KOPT-K1 (cell line): ENCODE measurements around the gene U2SURP.
"Not testable (repeated sequence)": the region's sequence is repeated elsewhere in the genome, so short reads cannot be mapped to it uniquely, and the experiment has no call there.

Experiments
- H3K27ac ChIP-seq: fragments of 200-600 bp; sonication (generic); 2 replicates; pipeline ENCODE4 v1.5.1; 2016; ENCODE audit warnings: antibody characterized with exemption, mild to moderate bottlenecking, low read depth, low read length; ENCODE audit not compliant: poor library complexity, severe bottlenecking
- H3K36me3 ChIP-seq: fragments of 200-600 bp; sonication (generic); 2 replicates; pipeline ENCODE4 v1.5.1; 2017; ENCODE audit warnings: antibody characterized with exemption, mild to moderate bottlenecking, low read length, moderate library complexity; ENCODE audit not compliant: insufficient read depth
- H3K9me3 ChIP-seq: fragments of 200-600 bp; sonication (generic); 2 replicates; pipeline ENCODE4 v1.5.1; 2017; ENCODE audit warnings: antibody characterized with exemption, low read length, mild to moderate bottlenecking; ENCODE audit not compliant: insufficient read depth, poor library complexity, severe bottlenecking

The U2SURP gene

DNA sequence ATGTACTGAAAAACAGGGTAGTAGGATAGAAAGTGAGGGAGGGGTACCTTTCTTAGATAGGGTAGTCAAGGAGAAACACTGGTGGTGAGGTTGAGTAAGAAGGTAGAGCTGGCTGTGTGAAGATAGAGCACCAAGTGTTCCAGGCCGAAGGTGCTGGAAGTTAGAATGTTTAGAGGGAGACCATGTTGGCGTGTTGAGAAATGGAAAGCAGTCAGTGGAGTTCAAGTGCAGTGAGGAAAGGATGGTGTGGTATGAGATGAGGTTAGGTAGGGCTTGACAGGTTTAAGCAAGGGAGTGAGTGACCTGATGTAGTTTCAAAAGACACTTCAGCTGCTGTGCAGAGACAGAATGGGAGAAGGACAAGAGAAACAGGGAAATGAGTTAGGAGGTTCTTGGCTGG lies 64.0 kb downstream of the U2SURP start:
- Histone ChIP-seq H3K36me3 (peaks cover 28% of the 10 kb centered on the region), H3K27ac (no peak overlapping the region), H3K9me3 (no peaks in the 10 kb centered on the region)

DNA sequence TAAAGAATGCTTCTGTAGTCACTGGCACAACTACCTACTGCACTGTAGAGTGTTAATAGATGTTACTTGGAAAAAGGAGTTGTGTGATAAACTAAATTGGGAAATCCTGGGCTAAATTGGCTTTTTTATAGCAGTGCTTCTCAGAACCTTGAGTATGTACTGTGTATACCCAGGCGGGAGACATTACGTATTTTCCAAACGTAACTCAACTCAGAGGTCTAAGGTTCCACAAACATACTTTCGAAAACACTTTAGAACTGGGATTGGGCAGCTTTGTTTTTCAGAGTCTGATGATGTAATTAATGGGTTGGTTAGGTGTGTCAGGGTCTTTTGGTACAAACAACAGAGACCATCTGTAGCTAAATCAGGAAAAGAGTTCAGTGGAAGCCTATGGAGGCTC lies 64.7 kb downstream of the U2SURP start:
- Histone ChIP-seq H3K36me3 (peaks cover 21% of the 10 kb centered on the region), H3K9me3 (no peaks in the 10 kb centered on the region), H3K27ac (no peak overlapping the region)

DNA sequence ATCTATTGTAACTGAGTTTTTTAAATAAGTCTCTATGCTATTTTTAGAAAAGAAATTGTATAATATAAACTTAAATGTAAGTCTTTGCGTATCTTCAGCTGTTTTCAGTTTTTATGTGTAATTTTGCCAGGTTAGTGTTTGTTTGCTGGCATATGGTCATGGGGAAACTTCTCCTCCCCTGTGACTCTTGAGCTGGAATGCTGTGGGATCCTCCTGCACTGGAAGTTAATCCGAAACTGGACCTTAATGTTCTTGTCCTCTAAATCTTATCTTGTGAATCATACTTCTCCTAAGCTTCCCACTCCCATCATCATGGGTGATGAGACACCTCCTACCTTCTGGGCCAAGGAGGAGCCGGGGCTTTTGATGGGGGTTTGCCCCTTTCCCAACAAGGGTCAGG lies 65.8 kb downstream of the U2SURP start:
- Histone ChIP-seq H3K36me3 (peaks cover 11% of the 10 kb centered on the region; the same call in 1 of the 2 replicates), H3K9me3 (no peaks in the 10 kb centered on the region), H3K27ac (no peak overlapping the region)

DNA sequence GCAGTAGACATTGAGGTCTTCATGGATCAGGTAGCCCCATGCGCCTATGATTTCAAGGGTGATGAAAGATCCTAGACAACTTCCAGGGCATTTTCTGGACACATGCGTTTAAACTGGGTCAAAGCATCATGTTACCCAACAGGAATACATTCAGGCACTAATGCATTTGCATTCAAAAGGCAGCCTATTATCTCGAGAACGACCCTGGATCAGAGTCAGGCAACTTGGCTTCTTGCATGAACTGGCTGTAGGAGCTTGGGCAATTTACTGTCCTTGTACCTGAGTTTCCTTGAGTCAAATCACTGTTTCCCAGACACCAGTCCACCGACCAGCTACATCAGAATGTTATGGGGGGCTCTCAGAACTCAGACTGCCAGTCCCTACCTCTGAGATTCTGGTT lies 66.7 kb downstream of the U2SURP start:
- Histone ChIP-seq H3K27ac (no peak overlapping the region), H3K36me3 (peaks cover 3% of the 10 kb centered on the region; the same call in 1 of the 2 replicates), H3K9me3 (no peaks in the 10 kb centered on the region)

DNA sequence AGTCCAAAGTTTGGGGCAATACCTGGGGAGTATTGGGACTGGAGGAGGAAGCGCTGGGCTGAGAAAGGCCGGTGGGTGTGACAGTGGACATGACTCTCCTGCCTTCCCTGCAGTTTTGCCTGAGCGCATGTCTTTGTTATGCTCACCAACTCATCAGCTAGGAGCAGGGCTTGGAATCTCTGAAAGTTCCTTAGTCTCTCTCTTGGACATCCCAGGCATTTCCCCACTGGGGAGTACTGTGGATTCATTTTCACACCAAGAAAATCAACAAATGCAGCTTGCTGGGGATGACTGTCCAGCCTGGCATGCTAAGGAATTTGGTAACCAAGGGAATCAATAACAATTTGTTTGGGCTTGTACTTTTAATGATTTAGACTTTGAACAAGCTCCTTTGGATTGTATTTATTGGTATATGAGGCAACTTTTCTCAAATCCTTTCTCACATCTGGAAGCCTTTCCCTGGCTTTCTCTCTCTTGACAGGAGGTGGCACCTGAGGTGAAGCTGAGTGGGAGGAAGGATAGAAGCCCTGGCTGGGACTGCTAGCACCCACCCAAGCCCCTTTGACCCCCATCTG lies 69.7 kb downstream of the U2SURP start:
- Histone ChIP-seq H3K27ac (no peak overlapping the region), H3K9me3 (no peaks in the 10 kb centered on the region), H3K36me3 (no peaks in the 10 kb centered on the region)

DNA sequence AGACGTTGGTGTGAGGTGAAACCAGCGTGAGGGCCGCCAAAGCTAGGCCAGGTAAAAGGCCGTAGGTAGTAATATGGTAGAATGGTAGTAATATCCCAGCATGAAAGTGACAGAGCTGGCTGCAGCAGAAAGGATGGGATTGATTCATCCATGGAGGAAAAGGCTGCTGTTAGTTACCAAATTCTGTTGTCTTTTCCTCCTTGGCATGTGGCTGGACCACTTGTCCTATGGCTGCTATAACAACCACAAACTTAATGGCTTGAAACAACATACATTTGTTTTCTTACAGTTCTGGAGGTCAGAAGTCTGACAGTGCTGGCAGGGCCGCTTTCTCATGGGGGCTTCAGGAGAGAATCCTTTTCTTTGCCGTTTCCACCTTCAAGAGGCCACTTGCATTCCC lies 70.4 kb downstream of the U2SURP start:
- Histone ChIP-seq H3K27ac (no peak overlapping the region), H3K9me3 (no peaks in the 10 kb centered on the region), H3K36me3 (no peaks in the 10 kb centered on the region)

DNA sequence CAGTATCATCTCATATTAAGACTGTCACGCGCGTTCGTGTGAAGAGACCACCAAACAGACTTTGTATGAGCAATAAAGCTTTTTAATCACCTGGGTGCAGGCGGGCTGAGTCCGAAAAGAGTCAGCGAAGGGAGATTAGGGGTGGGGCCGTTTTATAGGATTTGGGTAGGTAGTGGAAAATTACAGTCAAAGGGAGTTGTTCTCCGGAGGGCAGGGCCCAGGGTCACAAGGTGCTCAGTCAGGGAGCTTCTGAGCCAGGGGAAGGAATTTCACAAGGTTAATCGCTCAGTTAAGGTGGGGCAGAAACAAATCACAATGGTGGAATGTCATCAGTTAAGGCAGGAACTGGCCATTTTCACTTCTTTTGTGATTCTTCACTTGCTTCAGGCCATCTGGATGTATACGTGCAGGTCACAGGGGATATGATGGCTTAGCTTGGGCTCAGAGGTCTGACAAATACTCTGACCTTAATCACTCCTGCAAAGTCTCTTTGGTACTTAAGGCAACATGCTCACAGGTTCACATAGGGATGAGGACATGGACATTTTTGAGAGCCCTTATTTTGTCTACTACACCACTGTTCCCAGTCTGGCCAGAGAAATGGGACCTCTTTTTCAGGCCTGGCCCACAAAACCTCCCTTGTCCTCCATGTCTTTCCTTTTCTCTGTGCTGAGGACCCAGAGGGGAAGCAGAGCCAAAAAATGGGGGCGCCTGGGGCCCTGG lies 71.1 kb downstream of the U2SURP start:
- H3K9me3 ChIP-seq, H3K36me3 ChIP-seq, H3K27ac ChIP-seq: not testable (repeated sequence)

DNA sequence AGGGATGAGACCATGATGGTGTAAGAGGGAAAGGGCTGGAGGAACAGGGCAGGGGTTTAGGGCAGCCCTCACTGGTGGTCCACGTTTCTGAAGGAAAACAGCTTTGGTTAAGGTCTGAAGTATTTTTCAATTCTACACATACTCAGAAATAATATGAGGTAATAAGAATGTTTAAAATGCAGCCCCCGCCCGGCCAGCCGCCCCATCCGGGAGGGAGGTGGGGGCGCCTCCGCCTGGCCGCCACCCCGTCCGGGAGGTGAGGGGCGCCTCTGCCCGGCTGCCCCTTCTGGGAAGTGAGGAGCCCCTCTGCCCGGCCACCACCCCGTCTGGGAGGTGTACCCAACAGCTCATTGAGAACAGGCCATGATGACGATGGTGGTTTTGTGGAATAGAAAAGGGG lies 72.2 kb downstream of the U2SURP start:
- H3K9me3 ChIP-seq, H3K27ac ChIP-seq, H3K36me3 ChIP-seq: not testable (repeated sequence)

DNA sequence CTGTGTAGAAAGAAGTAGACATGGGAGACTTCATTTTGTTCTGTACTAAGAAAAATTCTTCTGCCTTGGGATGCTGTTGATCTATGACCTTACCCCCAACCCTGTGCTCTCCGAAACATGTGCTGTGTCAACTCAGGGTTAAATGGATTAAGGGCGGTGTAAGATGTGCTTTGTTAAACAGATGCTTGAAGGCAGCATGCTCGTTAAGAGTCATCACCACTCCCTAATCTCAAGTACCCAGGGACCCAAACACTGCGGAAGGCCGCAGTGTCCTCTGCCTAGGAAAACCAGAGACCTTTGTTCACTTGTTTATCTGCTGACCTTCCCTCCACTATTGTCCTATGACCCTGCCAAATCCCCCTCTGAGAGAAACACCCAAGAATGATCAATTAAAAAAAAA lies 72.6 kb downstream of the U2SURP start:
- not testable (repeated sequence) for H3K9me3 ChIP-seq, H3K27ac ChIP-seq

DNA sequence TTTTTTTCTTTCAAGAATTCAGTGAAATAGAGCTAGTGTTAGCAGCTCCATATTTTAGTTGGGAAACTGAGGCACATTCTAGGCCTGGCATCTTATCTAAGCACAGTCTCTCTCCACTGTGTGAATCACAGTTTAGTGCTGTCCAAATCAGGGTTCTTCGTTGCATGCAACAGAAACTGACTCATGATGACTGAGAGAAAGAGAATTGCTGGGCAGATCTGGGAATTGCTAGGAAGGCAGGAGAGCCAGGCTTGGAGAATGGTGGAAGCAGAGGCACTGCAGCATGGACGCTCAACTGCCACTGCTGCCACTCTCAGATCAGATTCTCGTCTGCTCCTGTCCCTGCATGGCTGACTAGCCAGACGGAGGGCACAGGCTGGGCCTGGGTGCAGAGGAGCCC lies 77.5 kb downstream of the U2SURP start:
- Histone ChIP-seq H3K36me3 (no peaks in the 10 kb centered on the region), H3K9me3 (no peaks in the 10 kb centered on the region)

More for the DNA sequence above, 72.6 kb downstream of the U2SURP start:
- not testable (repeated sequence) for H3K36me3 ChIP-seq

DNA sequence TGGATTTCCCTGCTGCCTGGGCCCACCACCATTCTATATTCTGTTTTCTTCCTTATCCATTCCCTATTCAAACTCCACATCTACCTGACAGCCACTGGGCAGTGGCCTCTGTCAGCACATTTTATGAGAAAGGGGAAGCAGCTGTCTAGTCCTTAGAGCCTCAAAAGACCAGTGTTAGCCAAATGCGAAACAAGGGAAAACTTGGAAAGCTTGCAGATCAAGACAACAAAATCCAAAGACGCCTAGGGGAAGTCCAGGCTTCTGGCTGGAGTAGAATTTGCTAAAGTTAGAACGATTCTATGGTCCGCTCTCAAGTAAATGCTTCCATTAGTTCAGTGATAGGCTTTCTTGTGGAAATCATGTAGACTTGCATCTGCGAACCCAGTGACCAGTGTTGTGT lies 78.8 kb downstream of the U2SURP start:
- Histone ChIP-seq H3K27ac (no peak overlapping the region), H3K36me3 (no peaks in the 10 kb centered on the region), H3K9me3 (peaks cover 5% of the 10 kb centered on the region)

More for the DNA sequence above, 77.5 kb downstream of the U2SURP start:
- no peak overlapping the region for H3K27ac ChIP-seq

DNA sequence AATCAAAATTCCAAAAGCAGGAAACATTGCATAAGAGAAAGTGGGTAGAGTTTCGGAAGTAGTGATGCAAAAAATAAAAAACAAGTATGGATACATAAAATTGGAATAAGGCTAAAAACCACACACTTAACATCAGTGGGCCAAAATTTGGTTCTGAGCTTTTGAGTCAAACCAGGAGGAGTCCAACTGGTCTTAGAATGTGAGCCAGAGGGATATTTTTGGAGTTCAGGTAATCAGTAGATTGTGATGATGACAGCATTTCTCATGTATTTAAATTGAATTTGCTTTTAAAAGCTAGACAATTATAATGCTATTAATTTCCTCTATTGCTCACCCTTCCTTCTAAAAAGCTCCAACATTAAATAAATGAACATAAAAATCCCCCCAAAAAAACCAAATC lies 80.0 kb downstream of the U2SURP start:
- H3K27ac ChIP-seq, result no peak overlapping the region
- no peaks in the 10 kb centered on the region for H3K36me3 ChIP-seq
- peaks cover 6% of the 10 kb centered on the region for H3K9me3 ChIP-seq

DNA sequence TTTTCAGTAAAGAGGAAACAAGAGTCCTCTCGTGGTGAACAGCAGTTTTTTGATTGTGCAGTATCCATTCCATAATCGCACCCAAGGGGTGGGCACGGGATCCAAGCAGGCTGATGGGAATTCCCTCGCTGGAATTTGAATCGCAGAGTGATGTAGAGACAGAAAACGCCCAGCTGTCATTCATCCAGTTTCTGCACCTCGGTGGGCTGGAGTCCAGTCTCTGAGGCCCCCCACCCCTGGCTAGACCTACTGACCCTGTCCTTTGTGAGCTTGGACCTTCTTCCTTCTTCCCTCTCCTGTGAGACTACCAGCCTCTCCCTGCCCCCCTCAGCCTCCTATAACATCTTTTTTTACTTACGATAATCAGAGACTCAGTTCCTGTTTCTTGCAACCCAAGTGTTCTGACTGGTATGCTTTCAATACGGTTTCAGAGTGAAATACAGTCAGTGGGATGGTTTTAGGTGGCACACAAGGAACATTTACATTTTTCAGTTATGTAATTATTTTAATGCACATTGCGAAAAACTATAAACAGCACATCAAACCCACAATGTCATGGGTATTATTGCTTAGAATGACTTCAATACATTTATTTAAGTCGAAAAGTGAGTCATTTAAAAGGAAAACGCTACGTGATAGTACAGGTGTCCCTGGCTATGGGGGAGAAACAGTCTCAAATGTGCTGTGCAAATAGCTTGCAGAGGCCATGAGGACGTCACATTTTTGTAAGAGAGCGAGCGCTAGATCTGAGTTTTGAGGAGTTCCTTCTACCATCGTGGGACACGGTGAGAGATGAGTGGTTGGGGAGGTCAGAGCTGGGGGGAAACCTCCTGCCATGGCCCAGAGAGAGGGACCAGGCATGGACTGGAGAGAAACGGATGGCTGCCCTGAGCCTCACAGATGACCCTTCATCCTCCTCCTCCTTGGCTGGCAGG lies 80.7 kb downstream of the U2SURP start:
- Histone ChIP-seq H3K27ac (no peak overlapping the region), H3K36me3 (no peaks in the 10 kb centered on the region), H3K9me3 (peaks cover 6% of the 10 kb centered on the region)

DNA sequence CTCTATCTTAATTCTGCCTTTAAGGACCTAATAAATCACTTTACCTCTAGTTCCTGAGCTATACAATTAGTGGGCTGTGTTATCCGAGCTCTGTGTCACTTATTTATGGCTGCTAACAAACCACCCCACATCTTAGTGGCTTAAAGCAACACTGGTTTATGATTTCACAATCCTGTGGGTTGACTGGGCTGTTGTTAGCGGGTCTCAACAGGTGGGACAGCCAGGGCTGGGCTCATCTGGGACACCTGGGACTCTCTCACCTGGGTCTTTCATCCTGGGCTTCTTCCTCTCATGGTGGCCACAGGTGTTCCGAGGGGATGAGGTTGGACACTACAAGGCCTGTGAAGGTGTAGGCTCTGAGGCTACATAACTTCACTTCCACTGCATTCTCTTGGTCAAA lies 82.4 kb downstream of the U2SURP start:
- Histone ChIP-seq H3K27ac (no peak overlapping the region), H3K9me3 (peaks cover 6% of the 10 kb centered on the region), H3K36me3 (no peaks in the 10 kb centered on the region)
